Measurements from ENCODE around the gene PSMG2.

- TF ChIP-seq, protein P1, sequence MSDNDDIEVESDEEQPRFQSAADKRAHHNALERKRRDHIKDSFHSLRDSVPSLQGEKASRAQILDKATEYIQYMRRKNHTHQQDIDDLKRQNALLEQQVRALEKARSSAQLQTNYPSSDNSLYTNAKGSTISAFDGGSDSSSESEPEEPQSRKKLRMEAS (IDR thresholded peaks at IDR 0.05): no peak
- TF ChIP-seq, protein P2, sequence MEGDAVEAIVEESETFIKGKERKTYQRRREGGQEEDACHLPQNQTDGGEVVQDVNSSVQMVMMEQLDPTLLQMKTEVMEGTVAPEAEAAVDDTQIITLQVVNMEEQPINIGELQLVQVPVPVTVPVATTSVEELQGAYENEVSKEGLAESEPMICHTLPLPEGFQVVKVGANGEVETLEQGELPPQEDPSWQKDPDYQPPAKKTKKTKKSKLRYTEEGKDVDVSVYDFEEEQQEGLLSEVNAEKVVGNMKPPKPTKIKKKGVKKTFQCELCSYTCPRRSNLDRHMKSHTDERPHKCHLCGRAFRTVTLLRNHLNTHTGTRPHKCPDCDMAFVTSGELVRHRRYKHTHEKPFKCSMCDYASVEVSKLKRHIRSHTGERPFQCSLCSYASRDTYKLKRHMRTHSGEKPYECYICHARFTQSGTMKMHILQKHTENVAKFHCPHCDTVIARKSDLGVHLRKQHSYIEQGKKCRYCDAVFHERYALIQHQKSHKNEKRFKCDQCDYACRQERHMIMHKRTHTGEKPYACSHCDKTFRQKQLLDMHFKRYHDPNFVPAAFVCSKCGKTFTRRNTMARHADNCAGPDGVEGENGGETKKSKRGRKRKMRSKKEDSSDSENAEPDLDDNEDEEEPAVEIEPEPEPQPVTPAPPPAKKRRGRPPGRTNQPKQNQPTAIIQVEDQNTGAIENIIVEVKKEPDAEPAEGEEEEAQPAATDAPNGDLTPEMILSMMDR (IDR thresholded peaks at IDR 0.05 in 2 of 3, conservative IDR thresholded peaks at IDR 0.05 in 1 of 3; ENCODE audit: borderline replicate concordance in 1 of 3, insufficient read depth in 1 of 3, low read depth in 2 of 3, low read length in 2 of 3): peak; percentile 18 to 43 (median 37); a peak in 3 of 6 replicates
- TF ChIP-seq RAD21 (IDR thresholded peaks at IDR 0.05; ENCODE audit: low read depth) (peak; percentile 30; the same call in 1 of the 2 replicates), EGR1 (IDR thresholded peaks at IDR 0.05; ENCODE audit: low read depth) (no peak), POLR2A (IDR thresholded peaks at IDR 0.05; ENCODE audit: borderline replicate concordance, extremely low read depth, insufficient read depth, insufficient read length) (no peak), ATF3 (IDR thresholded peaks at IDR 0.05) (no peak), POLR2AphosphoS5 (IDR thresholded peaks at IDR 0.05; ENCODE audit: low read depth, low read length) (no peak), FOSL1 (IDR thresholded peaks at IDR 0.05; ENCODE audit: low read depth) (no peak), SIN3A (IDR thresholded peaks at IDR 0.05; ENCODE audit: low read depth) (no peak)
These were observed 16.7 kb upstream of the PSMG2 start for GRCh38 chr18:12686100-12686499.
